ENCODE results near the gene ITGA6.
"Not testable (repeated sequence)": the region's sequence is repeated elsewhere in the genome, so short reads cannot be mapped to it uniquely, and the experiment has no call there.

Gene ITGA6

DNA sequence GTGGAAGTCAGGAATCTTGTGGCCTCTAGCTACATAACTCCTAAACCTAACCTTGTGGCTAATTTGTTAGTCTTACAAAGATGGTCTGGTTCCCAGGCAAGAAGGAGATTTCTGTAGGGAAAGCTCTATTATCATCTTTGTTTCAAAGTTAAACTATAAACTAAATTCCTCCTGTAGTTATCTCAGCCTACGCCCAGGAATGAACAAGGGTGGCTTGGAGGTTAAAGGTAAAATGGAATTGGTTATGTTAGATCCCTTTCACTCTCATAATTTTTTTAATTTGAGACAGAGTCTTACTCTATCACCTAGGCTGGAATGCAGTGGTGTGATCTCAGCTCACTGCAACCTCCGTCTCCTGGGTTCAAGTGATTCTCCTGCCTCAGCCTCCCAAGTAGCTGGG, 103.9 kb downstream of the ITGA6 start:
- H3K27me3 ChIP-seq (ENCODE audit: control insufficient read depth in 1 of 2, insufficient read depth in 2 of 2, low read length in 2 of 2): no peaks in the 10 kb centered on the region
- peaks cover 1 to 3% of the 10 kb centered on the region in 2 donors for H3K9me3 ChIP-seq (ENCODE audit: control insufficient read depth in 2 of 2, low read length in 2 of 2)
- H3K4me3 ChIP-seq (ENCODE audit: low read length in 2 of 2): no peak overlapping the region
- no peaks in the 10 kb centered on the region for H3K4me1 ChIP-seq (ENCODE audit: control insufficient read depth, insufficient read depth, low read length)
- H3K27ac ChIP-seq (ENCODE audit: low read length): no peak overlapping the region
- H3K9ac ChIP-seq (ENCODE audit: low read length in 2 of 2): no peak overlapping the region
- H3K36me3 ChIP-seq (ENCODE audit: control insufficient read depth in 2 of 2, insufficient read depth in 2 of 2, low read length in 2 of 2): no peaks in the 10 kb centered on the region

DNA sequence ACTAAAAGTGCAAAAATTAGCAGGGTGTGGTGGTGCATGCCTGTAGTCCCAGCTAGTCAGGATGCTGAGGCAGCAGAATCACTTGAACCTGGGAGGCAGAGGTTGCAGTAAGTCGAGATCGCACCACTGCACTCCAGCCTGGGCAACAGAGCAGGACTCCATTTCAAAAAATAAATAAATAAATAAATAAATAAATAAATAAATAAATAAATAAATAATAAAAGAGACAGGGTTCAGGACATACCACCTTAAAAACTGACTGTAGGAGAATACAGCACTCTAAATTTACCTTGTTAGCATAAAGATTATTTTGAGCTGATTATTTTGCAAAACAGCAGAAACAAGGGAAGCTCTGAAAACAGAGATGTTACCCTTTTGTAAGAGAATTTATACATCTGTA, 105.1 kb downstream of the ITGA6 start:
- H3K4me1 ChIP-seq (ENCODE audit: control insufficient read depth, insufficient read depth, low read length); H3K4me3 ChIP-seq (ENCODE audit: low read length in 2 of 2); H3K9me3 ChIP-seq (ENCODE audit: control insufficient read depth in 2 of 2, low read length in 2 of 2); H3K27me3 ChIP-seq (ENCODE audit: control insufficient read depth in 1 of 2, insufficient read depth in 2 of 2, low read length in 2 of 2); H3K9ac ChIP-seq (ENCODE audit: low read length in 2 of 2); H3K27ac ChIP-seq (ENCODE audit: low read length); H3K36me3 ChIP-seq (ENCODE audit: control insufficient read depth in 2 of 2, insufficient read depth in 2 of 2, low read length in 2 of 2): not testable (repeated sequence)

DNA sequence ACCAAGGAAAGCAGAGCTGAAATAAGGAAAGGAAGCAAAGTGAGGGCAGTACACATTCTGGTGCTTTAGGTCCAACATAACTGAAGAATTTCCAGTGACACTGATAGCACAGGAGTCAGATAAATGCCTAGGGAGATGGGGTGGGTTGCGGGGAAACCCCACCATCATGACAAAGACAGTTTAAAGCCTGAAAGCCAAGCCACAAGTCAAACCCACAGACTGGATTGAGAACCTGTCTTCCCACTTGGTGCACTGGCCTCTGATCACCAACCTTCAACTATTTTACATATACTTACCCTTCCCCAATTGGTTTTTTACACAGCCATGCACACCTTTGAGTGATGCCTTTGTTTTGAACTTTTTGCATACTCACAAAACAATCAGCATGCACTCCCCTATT, 106.3 kb downstream of the ITGA6 start:
- Histone ChIP-seq H3K36me3 (ENCODE audit: control insufficient read depth in 2 of 2, insufficient read depth in 2 of 2, low read length in 2 of 2) (no peaks in the 10 kb centered on the region), H3K27ac (ENCODE audit: low read length) (no peak overlapping the region), H3K27me3 (ENCODE audit: control insufficient read depth in 1 of 2, insufficient read depth in 2 of 2, low read length in 2 of 2) (no peaks in the 10 kb centered on the region), H3K9ac (ENCODE audit: low read length in 2 of 2) (no peak overlapping the region), H3K4me1 (ENCODE audit: control insufficient read depth, insufficient read depth, low read length) (no peaks in the 10 kb centered on the region), H3K9me3 (ENCODE audit: control insufficient read depth in 2 of 2, low read length in 2 of 2) (peaks cover 0 to 3% of the 10 kb centered on the region in 2 donors), H3K4me3 (ENCODE audit: low read length in 2 of 2) (no peak overlapping the region)

DNA sequence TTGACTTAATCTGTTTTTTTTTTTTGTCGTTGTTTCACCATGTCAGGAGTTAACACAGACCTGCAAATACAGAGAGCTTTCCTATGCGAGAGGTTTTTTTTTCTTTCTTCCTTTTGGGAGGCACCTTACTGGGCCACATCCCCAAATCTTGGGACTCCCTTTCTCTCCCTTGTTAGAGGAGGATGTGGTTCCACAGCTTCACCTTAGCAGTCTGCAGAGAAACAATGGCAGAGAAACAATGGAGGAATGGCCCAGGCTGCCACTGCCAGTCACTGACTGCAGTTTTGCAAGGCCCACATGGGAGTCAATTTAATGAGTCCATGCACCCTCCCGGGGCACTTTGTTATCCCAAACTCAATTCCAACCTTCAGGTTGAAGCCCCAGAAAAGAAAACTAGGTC, 107.7 kb downstream of the ITGA6 start:
- H3K9me3 ChIP-seq (ENCODE audit: control insufficient read depth in 2 of 2, low read length in 2 of 2): peaks cover 0 to 3% of the 10 kb centered on the region in 2 donors
- no peaks in the 10 kb centered on the region for H3K27me3 ChIP-seq (ENCODE audit: control insufficient read depth in 1 of 2, insufficient read depth in 2 of 2, low read length in 2 of 2)
- H3K4me3 ChIP-seq (ENCODE audit: low read length in 2 of 2): no peak overlapping the region
- no peaks in the 10 kb centered on the region for H3K36me3 ChIP-seq (ENCODE audit: control insufficient read depth in 2 of 2, insufficient read depth in 2 of 2, low read length in 2 of 2)
- H3K9ac ChIP-seq (ENCODE audit: low read length in 2 of 2): no peak overlapping the region
- no peak overlapping the region for H3K27ac ChIP-seq (ENCODE audit: low read length)
- H3K4me1 ChIP-seq (ENCODE audit: control insufficient read depth, insufficient read depth, low read length): no peaks in the 10 kb centered on the region

DNA sequence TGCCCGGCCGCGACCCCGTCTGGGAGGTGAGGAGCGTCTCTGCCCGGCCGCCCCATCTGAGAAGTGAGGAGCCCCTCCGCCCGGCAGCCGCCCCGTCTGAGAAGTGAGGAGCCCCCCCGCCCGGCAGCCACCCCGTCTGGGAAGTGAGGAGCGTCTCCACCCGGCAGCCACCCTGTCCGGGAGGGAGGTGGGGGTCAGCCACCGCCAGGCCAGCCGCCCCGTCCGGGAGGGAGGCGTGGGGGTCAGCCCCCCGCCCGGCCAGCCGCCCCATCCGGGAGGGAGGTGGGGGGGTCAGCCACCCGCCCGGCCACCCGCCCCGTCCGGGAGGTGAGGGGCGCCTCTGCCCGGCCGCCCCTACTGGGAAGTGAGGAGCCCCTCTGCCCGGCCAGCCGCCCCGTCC, 110.5 kb downstream of the ITGA6 start:
- not testable (repeated sequence) for H3K9ac ChIP-seq (ENCODE audit: low read length in 2 of 2)

DNA sequence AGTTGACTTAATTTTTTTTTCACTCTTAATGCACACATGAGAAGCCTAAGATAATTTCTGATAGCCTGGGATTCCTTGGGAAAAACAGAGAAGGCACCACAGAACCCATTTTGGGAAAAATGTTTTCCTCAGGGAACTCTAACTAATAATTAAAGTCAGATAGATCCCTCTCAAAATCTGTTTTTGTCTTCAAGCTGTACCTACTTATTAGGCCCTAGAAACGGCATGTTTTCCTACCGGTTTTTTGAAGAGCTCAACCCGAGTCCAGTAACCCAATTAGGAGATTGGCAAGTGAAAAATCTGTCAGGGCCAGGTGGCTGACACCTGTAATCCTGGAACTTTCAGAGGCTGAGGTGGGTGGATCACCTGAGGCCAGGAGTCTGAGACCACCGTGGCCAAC, 112.4 kb downstream of the ITGA6 start:
- no peak overlapping the region for H3K4me3 ChIP-seq (ENCODE audit: low read length in 2 of 2)
- H3K27me3 ChIP-seq (ENCODE audit: control insufficient read depth in 1 of 2, insufficient read depth in 2 of 2, low read length in 2 of 2): no peaks in the 10 kb centered on the region
- H3K9ac ChIP-seq (ENCODE audit: low read length in 2 of 2): no peak overlapping the region
- no peak overlapping the region for H3K27ac ChIP-seq (ENCODE audit: low read length)
- no peaks in the 10 kb centered on the region for H3K36me3 ChIP-seq (ENCODE audit: control insufficient read depth in 2 of 2, insufficient read depth in 2 of 2, low read length in 2 of 2)
- H3K4me1 ChIP-seq (ENCODE audit: control insufficient read depth, insufficient read depth, low read length): no peaks in the 10 kb centered on the region
- no peaks in the 10 kb centered on the region for H3K9me3 ChIP-seq (ENCODE audit: control insufficient read depth in 2 of 2, low read length in 2 of 2)

More for the DNA sequence above, 110.5 kb downstream of the ITGA6 start:
- H3K9me3 ChIP-seq (ENCODE audit: control insufficient read depth in 2 of 2, low read length in 2 of 2); H3K36me3 ChIP-seq (ENCODE audit: control insufficient read depth in 2 of 2, insufficient read depth in 2 of 2, low read length in 2 of 2); H3K4me1 ChIP-seq (ENCODE audit: control insufficient read depth, insufficient read depth, low read length); H3K4me3 ChIP-seq (ENCODE audit: low read length in 2 of 2); H3K27me3 ChIP-seq (ENCODE audit: control insufficient read depth in 1 of 2, insufficient read depth in 2 of 2, low read length in 2 of 2); H3K27ac ChIP-seq (ENCODE audit: low read length): not testable (repeated sequence)

DNA sequence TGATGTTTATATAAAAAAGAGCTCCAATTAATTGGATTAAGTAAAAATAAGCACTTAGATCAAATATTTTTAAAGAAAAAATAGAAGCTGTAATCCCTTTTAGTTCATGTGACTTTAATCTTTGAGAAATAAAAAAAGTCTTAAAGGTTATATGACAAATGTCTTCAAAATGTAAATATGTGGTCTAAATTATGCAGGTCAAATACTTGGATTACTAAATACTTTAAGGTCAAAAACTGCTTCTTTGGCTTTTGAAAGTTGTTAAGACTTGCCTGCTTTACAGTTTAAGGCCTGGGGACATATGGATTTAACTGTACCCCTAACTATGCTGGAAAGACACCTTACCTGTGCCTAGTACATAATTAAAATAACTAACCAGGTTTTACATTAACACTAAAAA, 113.0 kb downstream of the ITGA6 start:
- Histone ChIP-seq H3K4me1 (ENCODE audit: control insufficient read depth, insufficient read depth, low read length) (no peaks in the 10 kb centered on the region), H3K4me3 (ENCODE audit: low read length in 2 of 2) (no peak overlapping the region), H3K27ac (ENCODE audit: low read length) (no peak overlapping the region), H3K36me3 (ENCODE audit: control insufficient read depth in 2 of 2, insufficient read depth in 2 of 2, low read length in 2 of 2) (no peaks in the 10 kb centered on the region), H3K9ac (ENCODE audit: low read length in 2 of 2) (no peak overlapping the region), H3K27me3 (ENCODE audit: control insufficient read depth in 1 of 2, insufficient read depth in 2 of 2, low read length in 2 of 2) (no peaks in the 10 kb centered on the region), H3K9me3 (ENCODE audit: control insufficient read depth in 2 of 2, low read length in 2 of 2) (no peaks in the 10 kb centered on the region)

DNA sequence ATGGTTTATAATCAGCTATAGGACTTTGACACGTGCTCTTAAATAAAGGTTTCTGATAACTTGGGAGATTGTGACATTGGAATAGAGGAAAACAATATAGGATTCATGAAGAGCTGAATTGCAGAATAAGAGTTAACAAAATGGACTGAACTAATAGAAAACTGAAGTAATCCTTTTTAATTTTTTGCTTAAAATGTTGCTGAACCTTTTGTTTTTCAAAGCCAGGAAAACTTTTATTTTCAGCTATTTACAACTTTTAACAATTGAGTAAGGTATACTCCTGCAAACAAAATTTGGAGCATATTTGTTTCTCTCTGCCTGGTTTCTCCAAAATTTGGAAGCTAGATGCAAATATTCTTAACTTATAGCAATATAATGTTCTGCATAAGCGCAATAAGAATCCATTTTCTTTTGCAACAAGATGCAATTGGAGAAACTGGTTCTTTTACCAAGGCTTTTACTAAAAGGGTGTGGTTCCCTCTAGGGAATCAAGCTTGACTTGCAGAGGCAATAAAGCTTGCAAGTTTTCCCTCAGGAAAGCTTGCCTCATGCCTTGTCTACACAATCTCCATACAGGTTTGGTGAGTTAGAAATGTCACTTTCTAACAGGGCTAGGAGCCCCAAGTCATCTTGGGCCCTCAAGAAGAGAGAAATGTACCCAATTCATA, 118.2 kb downstream of the ITGA6 start:
- Histone ChIP-seq H3K4me1 (ENCODE audit: control insufficient read depth, insufficient read depth, low read length) (no peaks in the 10 kb centered on the region), H3K27me3 (ENCODE audit: control insufficient read depth in 1 of 2, insufficient read depth in 2 of 2, low read length in 2 of 2) (no peaks in the 10 kb centered on the region), H3K4me3 (ENCODE audit: low read length in 2 of 2) (no peak overlapping the region), H3K36me3 (ENCODE audit: control insufficient read depth in 2 of 2, insufficient read depth in 2 of 2, low read length in 2 of 2) (no peaks in the 10 kb centered on the region), H3K9me3 (ENCODE audit: control insufficient read depth in 2 of 2, low read length in 2 of 2) (no peaks in the 10 kb centered on the region), H3K27ac (ENCODE audit: low read length) (no peak overlapping the region), H3K9ac (ENCODE audit: low read length in 2 of 2) (no peak overlapping the region)

DNA sequence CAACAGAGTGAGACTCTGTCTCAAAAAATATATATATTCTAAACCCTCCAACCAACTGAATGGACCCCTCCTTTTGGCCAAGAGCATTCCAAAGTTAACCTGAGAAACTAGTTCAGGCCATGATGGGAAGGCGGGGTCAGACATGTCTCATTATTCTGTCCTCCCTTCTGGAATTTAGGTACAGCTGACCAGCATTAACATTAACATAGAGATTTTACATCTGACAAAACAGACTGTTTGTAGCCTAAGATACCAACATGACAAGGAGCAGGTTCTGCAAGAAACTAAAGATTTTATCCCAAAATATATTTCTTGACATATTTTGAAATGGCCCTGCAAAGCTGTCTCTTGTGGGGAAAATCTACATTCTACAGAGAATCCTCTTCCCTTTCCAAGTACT, 121.7 kb downstream of the ITGA6 start:
- Histone ChIP-seq H3K9me3 (ENCODE audit: control insufficient read depth in 2 of 2, low read length in 2 of 2) (no peaks in the 10 kb centered on the region), H3K27ac (ENCODE audit: low read length) (no peak overlapping the region), H3K27me3 (ENCODE audit: control insufficient read depth in 1 of 2, insufficient read depth in 2 of 2, low read length in 2 of 2) (no peaks in the 10 kb centered on the region), H3K36me3 (ENCODE audit: control insufficient read depth in 2 of 2, insufficient read depth in 2 of 2, low read length in 2 of 2) (no peaks in the 10 kb centered on the region), H3K4me1 (ENCODE audit: control insufficient read depth, insufficient read depth, low read length) (no peaks in the 10 kb centered on the region), H3K4me3 (ENCODE audit: low read length in 2 of 2) (no peak overlapping the region), H3K9ac (ENCODE audit: low read length in 2 of 2) (no peak overlapping the region)

DNA sequence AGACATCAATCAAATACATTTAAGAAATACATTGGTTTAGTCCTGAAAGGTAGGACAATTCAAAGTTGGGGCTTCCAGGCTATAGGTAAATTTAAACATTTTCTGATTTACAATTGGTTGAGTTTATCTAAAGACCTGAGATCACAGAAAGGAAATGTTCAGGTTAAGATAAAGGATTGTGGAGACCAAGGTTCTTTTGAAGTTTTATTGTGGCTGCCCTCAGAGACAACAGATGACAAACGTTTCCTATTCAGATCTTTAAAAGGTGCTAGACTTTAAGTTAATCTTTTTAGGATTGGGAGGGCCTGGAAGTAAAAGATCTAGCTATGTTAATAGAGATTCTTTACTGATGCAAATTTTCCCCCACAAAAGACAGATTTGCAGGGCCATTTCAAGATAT, 122.4 kb downstream of the ITGA6 start:
- H3K4me1 ChIP-seq (ENCODE audit: control insufficient read depth, insufficient read depth, low read length); H3K4me3 ChIP-seq (ENCODE audit: low read length in 2 of 2); H3K27ac ChIP-seq (ENCODE audit: low read length); H3K27me3 ChIP-seq (ENCODE audit: control insufficient read depth in 1 of 2, insufficient read depth in 2 of 2, low read length in 2 of 2); H3K36me3 ChIP-seq (ENCODE audit: control insufficient read depth in 2 of 2, insufficient read depth in 2 of 2, low read length in 2 of 2); H3K9ac ChIP-seq (ENCODE audit: low read length in 2 of 2); H3K9me3 ChIP-seq (ENCODE audit: control insufficient read depth in 2 of 2, low read length in 2 of 2): not testable (repeated sequence)

DNA sequence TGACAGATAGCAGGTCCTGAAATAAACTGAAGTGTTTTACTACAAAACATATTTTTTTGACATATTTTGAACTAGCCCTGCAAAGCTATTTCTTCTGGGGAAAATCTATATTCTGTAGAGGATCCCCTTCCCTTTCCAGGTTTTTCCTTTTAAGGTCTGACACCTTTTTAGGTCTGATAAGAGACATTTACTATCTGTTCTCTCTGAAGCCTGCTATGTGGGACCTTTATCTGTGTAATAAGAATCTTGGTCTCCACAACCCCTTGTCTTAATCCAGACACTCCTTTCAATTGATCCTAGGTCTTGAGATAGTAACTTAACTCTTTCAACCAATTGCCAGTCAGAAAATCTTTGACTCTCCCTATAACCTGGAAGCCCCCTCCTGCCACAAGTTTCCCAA, 123.0 kb downstream of the ITGA6 start:
- H3K9me3 ChIP-seq (ENCODE audit: control insufficient read depth in 2 of 2, low read length in 2 of 2): no peaks in the 10 kb centered on the region
- no peaks in the 10 kb centered on the region for H3K36me3 ChIP-seq (ENCODE audit: control insufficient read depth in 2 of 2, insufficient read depth in 2 of 2, low read length in 2 of 2)
- H3K27ac ChIP-seq (ENCODE audit: low read length): no peak overlapping the region
- H3K9ac ChIP-seq (ENCODE audit: low read length in 2 of 2): no peak overlapping the region
- peaks cover 4% of the 10 kb centered on the region for H3K4me1 ChIP-seq (ENCODE audit: control insufficient read depth, insufficient read depth, low read length)
- no peak overlapping the region for H3K4me3 ChIP-seq (ENCODE audit: low read length in 2 of 2)
- H3K27me3 ChIP-seq (ENCODE audit: control insufficient read depth in 1 of 2, insufficient read depth in 2 of 2, low read length in 2 of 2): no peaks in the 10 kb centered on the region
